Raji (cell line): ENCODE measurements around the gene PHF10.

Experiments used
- POLR2A ChIP-seq: IDR thresholded peaks from 2 replicates; pipeline ENCODE4 v1.6.1; 2011; ENCODE audit warnings: low read depth, low read length, control low read depth; ENCODE audit not compliant: insufficient read depth

Gene PHF10

GRCh38 chr6:169666441-169666840 is 57.9 kb downstream of the PHF10 start:
- no peak for TF ChIP-seq POLR2A

- no peak for TF ChIP-seq POLR2A
Observed at GRCh38 chr6:169665289-169665688, 59.0 kb downstream of the PHF10 start.

DNA sequence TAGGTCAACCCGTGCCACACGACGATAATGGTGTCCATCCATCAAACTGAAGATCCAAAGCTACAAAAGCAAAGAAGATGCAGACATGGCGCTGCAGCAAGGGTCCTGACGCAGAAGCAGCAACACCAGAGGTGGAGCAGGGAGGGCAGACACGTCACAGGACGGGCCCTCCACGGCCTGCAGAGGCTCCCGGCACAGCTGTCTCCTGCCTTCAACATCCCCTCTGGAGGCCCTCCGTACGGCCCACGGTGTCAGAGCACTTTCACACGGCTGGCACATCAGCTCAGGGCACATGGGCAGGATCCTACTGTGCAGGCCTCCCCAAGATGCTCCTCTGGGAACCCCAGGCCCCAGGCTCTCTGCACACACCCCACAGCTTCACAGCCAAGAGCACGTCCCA is 60.1 kb downstream of the PHF10 start:
- TF ChIP-seq POLR2A, result no peak

GRCh38 chr6:169663468-169663867 is 60.8 kb downstream of the PHF10 start:
- TF ChIP-seq POLR2A, result no peak

DNA sequence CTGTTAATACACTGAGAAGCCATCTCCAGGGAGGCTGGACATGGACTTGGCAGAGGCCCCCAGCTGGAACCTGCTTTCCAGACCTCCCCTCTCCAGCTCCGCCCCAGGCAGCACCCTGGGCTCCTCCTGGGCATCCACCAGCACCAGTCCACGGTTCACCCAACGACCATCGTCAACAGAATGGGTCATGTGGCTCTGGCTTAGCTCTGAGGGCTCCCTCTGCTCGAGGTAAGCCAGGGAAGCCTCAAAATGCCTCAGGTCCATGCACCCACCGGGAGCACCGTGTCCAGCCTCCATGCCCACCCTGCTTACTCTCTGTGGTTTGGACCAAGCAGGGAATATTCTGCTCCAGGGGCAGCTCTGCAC is 62.9 kb downstream of the PHF10 start:
- TF ChIP-seq POLR2A, result no peak

DNA sequence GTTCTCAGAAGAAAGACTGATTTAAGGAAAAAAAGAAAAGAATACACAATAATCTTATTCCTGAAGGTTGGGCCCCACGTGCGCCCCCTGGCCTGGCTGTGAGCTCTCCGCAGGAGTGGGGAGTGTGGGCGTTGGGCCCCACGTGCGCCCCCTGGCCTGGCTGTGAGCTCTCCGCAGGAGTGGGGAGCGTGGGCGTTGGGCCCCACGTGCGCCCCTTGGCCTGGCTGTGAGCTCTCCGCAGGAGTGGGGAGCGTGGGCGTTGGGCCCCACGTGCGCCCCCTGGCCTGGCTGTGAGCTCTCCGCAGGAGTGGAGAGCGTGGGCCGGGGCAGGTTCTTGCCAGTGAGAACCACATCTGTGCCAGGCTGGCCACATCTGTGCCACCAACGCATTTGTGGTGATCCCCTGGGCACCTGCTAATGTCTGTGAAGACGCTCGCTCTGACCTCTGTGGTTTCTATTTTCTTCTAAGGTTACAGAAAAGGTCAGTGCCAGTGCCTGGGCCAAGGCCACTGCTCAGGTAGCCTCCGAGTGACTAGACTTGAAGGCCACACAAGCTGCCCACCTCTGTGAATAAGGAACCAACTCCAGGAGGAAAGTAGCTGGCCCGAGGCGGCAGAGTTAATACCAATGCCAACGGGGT is 63.4 kb downstream of the PHF10 start:
- no peak for TF ChIP-seq POLR2A

GRCh38 chr6:169659820-169660610 is 64.3 kb downstream of the PHF10 start:
- TF ChIP-seq POLR2A, result no peak

DNA sequence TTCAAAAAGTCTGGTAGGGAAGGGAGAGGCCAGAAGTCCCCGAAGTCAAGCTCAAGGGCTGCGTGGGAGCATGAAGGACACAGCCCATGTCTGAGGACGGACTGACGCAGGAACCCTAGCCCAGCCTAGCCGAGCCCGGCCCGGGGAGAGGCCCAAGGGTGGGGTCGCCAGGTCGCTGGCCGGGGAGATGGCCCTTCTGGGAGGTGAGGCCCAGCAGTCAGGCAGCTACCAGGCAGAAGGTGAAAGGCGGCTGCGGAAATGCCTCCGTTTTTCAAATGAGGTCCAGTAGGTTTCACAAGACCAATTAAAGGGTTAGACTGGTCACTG is 67.1 kb downstream of the PHF10 start:
- TF ChIP-seq POLR2A, result no peak

DNA sequence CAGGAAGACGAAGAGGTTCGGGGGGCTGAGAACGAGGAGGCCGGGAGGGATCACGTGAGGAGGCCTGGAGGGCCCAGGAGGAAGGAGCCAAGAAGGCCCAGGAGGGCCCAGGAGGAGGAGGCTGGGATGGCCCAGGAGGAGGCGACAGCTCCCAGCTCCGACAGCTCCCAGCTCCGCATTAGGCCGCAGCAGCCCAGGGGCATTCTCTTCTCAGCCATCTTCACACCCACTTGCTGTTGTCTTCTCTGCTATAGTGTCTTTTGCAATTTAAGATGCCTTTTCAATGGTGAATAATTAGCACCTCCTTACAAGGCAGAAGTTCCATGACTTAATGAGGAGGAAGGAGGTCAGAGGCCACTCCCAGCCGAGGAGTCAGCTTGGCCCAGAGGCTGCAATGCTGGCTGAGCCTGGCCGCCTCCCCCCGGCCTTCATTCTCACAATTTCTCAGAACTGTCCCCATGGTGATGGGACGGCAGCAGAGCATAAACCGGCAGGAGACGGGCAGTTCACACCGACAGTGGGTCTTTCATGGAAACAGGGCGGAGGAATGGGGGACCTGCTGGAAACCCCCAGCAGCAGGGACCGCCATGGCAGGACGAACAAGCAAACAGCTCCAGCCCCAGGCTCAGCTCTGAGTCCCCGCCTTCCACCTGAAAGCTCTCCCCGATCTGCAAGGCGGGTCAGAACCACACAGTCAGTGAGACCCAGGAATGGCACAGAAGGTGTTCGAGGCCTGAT is 67.6 kb downstream of the PHF10 start:
- TF ChIP-seq POLR2A, result no peak

- no peak for TF ChIP-seq POLR2A
Observed at GRCh38 chr6:169654598-169655391, 69.5 kb downstream of the PHF10 start.
